GM18526 (cell line): ENCODE measurements around the gene SPATA19.

Experiments used
- POLR2A ChIP-seq: IDR thresholded peaks from 3 replicates; pipeline ENCODE4 v1.6.1; 2011; ENCODE audit not compliant: insufficient read length; ENCODE audit errors: extremely low read depth

The SPATA19 gene

DNA sequence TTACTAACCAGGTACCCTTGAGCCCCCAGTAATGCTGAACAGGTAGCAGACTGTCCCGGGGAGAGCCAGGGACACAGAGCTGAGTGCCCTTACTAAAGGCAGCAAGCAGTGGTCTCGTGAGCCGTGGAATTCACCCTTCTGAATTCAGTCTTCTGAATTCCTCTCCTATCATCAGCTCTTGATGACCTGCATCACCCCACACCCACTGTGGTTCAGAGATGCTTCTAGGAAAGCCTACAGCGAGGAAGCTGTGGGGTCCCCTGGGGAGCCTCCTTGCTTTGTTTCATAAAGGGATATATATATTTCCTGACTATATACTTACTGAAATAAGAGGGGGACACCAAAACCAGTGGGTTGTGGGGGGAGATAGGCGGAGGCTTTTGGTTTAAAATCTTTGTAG is 2.6 kb downstream of the SPATA19 start:
- no peak for TF ChIP-seq POLR2A

DNA sequence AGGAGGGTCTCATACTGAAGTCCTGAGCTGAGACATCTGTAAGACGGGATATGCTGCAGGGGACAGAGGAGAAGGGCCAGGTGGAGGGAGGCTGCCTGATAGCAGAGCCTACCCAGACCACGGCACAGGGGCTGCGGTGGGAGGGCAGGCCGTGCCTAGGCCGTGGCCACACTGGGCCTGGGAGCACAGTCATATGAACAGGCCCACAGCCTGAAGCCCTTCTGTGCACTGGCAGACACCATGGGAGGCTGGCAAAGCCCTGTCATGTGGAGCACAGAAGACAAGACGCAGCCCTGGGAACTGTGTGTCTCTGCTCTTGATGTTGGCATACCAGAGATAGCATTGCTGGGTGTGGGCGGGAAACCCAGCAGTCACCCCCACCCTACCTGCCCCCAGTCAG is 3.3 kb downstream of the SPATA19 start:
- TF ChIP-seq POLR2A: no peak

DNA sequence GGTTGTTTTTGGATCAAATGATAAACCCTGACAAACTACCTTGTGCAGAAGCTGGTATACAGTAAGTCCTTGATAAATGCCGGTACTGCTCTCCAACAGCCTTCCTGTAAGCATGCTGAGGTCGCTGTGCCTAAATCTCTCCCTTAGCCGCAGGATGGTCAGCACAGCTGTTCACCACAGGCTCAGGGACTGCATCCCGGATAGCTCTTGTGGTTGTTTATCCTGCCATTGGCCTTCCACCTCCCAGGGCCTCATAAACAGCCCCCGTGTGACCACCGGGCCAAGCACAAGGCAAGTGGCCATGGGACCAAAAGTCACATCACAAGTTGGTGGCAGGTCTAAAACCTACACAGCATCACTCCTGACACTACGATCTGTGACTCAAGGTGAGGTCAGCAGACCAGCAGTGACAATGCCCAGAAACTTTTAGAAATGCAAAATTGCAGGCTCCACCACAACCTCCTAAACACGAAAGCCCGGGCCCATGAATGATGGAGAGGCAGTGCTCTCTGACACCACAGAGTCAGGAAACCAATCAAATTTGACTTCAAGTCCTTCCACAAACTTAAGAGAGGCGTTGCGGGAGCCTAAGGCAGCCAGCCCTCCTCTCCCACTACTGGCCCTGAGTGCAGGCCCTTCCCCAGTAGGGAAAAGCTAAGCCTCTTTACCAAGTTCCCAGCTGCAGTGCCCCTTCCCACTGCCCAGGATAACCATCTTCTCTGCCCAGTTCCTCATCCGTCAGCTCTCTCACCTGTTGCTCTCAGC is 3.9 kb downstream of the SPATA19 start:
- no peak for TF ChIP-seq POLR2A

DNA sequence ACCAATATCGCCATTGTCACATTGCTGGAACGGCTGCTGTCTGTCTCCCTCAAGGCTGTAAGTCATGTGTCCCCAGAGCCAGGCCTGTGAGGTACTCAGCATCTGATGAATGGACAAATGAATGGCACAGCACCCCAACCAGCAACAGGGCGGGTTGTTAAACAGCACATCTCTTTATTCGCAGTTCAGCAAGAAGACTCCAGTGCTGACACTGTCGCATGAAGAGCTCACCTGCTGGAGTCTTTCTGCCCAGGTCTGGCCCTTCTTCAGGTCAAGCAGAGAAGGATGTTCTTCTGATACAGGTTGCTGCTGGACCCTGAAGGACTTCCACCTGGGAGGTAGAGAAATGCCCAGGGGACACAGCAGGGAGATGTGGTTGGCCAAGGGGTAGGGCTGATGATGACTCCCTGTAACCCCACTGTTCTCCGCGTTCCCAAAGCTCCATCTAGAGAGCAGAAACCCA is 4.8 kb downstream of the SPATA19 start:
- no peak for TF ChIP-seq POLR2A

DNA sequence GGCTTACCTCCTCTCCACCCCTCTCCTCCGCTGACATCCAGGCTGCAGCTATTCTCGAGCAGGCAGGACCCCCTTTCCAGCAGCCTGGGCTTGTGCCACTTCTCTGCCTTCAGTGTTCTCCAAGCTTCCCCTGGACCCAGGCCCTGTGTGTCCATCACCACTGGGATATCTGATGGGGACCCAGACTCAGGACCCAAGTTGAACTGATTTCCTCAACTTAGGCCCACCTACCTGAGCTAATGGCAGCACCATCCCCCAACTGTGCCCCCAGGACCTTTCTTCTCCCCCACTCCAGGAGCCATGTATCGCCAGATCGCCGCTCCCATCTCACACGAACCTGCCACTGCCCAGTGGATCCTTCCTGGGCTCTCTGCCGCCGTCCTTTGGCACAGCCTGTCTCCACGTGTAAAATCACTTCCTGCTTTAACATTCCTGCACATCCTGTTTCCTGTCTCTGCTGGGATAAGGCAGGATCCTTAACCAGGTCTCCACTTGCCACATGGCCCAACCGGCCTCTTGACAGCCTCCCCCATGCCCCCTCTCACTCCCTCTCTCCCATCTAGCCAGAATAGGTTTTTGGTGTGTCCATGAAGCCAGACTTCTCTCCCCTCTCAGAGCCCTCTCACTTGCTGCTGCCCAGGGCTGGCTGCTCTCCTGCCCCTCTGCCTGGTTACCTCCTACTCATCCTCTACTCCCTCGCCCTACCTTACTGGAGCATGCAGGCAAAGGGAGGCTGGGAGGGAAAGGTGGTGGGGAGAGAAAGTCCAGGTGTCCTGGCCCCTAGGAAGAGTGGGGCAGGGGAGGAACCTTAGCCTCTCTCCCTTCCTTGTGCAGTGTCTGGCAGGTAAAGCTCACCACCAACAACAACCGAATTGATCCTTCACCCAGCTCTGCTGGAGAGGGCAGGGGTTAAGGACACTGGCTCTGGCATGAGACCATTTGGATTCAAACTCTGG is 9.4 kb downstream of the SPATA19 start:
- TF ChIP-seq POLR2A: no peak

DNA sequence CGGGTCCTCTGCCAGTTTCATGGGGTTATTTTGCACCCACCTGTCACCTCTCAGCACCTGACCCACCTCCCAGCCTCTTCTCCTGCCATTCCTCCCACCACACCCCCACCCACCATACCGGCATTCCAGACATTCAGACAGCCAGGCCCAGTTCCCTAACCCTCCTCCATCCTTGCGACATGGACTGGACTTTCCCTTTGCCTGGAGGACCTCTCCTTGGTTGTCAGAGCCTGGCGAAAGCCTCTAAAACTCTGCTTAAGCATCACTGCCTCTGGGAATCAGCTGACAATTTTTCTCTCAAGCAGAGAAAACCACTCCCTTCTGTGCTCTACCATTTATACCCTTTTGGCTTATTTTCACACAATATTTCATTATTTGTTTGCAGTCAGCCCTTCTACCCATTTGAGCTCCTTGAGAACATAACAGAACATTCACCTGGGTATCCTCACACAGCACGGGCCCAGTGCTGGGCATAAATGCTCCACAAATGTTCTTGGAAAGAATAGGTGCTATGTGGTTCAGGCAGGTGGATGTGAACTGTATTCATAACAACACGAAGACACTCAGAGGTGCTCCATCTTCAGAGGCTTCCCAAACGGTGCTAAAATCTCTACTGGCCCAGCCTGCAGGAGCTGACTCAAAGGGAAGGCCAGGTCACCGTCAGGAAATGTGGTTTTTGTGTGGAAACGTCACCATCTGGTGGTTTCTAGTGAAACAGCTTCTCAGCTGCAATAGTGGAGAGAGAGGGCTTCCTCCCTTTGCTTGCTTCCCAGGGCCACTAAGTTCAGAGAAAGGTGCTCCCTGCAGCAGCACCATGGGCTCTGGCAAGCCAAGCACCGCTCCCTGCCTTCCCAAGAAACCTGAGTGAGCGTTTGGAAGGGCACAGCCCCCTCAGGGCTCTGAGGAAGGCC is 10.4 kb downstream of the SPATA19 start:
- TF ChIP-seq POLR2A: no peak

- TF ChIP-seq POLR2A: no peak
Measured at GRCh38 chr11:133833898-133834681, 11.2 kb downstream of the SPATA19 start.

GRCh38 chr11:133832991-133833897 is 12.1 kb downstream of the SPATA19 start:
- no peak for TF ChIP-seq POLR2A

GRCh38 chr11:133832096-133832990 is 13.0 kb downstream of the SPATA19 start:
- TF ChIP-seq POLR2A: no peak

DNA sequence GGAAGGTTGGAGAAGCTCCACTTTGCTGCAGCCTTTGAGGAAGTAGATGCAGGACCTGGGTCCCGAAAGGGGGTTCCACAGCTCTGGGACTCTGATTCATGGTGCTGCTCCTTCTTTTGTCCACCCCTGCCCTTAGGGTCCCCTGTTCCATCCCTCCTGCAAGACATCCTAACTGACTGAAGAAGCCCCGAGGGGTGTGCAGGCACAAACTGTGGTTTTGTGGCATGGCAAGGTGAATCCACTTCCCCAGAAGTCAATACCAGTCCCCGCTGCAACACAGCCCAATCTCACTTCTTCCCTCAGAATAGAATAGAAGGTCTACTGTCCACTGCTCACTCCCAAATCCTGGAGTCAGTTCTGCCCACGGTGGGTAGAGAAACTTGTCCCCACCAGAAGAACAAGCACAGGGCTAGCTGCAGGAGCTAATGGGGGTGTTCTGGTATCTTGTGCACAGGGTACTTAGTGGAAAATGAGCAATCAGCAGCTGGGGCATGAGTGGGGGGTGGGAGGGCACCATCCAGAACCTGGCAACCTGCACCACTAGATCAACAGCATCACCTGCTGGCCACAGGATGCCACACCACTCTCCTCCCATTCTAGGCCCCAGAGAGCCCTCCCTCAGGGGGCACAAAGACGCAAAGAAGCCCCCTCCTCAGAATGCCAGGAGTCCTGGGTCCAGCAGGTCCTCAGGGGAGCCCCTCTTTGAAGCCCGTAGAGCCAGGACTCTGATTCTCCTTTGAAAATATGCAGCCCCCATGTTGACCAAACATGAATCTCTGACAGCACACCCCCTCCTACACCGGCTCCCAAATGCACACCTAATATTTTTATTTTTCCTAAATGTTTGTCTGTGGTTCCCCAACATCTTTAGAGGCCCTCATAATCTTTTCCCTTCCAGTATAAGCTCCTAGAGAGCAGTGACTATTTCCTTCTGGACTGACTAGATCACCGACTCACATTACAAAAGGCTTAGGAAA is 14.1 kb downstream of the SPATA19 start:
- no peak for TF ChIP-seq POLR2A

DNA sequence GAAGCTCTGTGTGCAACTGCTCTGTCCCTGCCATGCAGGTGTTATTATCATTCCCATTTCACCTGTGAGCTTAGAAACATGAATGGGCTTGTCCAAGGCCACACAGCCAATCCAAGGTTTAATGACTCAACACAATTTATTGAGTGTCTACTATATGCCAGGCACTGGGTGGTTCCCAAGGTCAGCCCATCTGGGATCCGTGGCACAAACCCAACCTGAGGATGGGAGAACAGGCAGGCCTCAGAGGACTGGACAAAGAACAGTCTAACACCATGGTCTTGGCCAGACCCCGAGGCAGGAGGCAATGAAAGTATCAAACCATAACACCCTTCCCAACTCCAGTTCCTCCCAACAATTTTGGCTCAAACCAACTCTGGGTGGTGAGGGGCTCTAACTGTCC is 15.7 kb downstream of the SPATA19 start:
- TF ChIP-seq POLR2A: no peak
